Transverse colon (tissue), 4 donors: ENCODE results near the gene SEPTIN2.

ENCODE experiments used
- POLR2A ChIP-seq: fragments of 450-650 bp; IDR thresholded peaks from one replicate; pipeline ENCODE4 v1.6.1; 2016; ENCODE audit warnings: antibody characterized with exemption, mild to moderate bottlenecking, moderate library complexity
- POLR2AphosphoS5 ChIP-seq, 3 donors: sonication (generic); formaldehyde crosslinking; IDR thresholded peaks; one replicate each; pipeline ENCODE4 v1.6.1; 2016; ENCODE audit warnings: antibody characterized with exemption in 3 of 3
- TF ChIP-seq, protein P1 (sequence below), 5 experiments: fragments of 200-600 bp in 3 of 5; fragments of 450-650 bp in 2 of 5; sonication (generic) in 3 of 5; IDR thresholded peaks; 1 replicate in 2 of 5; 2 replicates in 3 of 5; pipeline ENCODE4 v1.5.1; 2016 to 2017; ENCODE audit warnings: antibody characterized with exemption in 5 of 5, inconsistent platforms in 3 of 5, mild to moderate bottlenecking in 2 of 5, moderate library complexity in 1 of 5

- TF ChIP-seq POLR2A, result no peak
- TF ChIP-seq, protein P1, sequence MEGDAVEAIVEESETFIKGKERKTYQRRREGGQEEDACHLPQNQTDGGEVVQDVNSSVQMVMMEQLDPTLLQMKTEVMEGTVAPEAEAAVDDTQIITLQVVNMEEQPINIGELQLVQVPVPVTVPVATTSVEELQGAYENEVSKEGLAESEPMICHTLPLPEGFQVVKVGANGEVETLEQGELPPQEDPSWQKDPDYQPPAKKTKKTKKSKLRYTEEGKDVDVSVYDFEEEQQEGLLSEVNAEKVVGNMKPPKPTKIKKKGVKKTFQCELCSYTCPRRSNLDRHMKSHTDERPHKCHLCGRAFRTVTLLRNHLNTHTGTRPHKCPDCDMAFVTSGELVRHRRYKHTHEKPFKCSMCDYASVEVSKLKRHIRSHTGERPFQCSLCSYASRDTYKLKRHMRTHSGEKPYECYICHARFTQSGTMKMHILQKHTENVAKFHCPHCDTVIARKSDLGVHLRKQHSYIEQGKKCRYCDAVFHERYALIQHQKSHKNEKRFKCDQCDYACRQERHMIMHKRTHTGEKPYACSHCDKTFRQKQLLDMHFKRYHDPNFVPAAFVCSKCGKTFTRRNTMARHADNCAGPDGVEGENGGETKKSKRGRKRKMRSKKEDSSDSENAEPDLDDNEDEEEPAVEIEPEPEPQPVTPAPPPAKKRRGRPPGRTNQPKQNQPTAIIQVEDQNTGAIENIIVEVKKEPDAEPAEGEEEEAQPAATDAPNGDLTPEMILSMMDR (IDR thresholded peaks at IDR 0.05), result no peak
- TF ChIP-seq POLR2AphosphoS5 (IDR thresholded peaks at IDR 0.05), result no peak
Measured at GRCh38 chr2:241307055-241307454, 8.7 kb upstream of the SEPTIN2 start.
